HuH-7.5 (cell line): ENCODE measurements around the gene SLC2A5.

Experiments
- DNase-seq: peaks from one replicate; pipeline ENCODE4 v3.0.0; 2011; ENCODE audit warnings: low spot score

The SLC2A5 gene

GRCh38 chr1:9061252-9061960 lies 8.0 kb downstream of the SLC2A5 start:
- no peak for DNase-seq

GRCh38 chr1:9059891-9060744 lies 9.3 kb downstream of the SLC2A5 start:
- no peak for DNase-seq

GRCh38 chr1:9058465-9058864 lies 11.0 kb downstream of the SLC2A5 start:
- no peak for DNase-seq

GRCh38 chr1:9057851-9058250 lies 11.6 kb downstream of the SLC2A5 start:
- DNase-seq, result no peak

- no peak for DNase-seq
Observed at GRCh38 chr1:9052272-9053049, 17.0 kb downstream of the SLC2A5 start.

- no peak for DNase-seq
Observed at GRCh38 chr1:9051379-9051778, 18.1 kb downstream of the SLC2A5 start.

GRCh38 chr1:9050803-9051202 lies 18.6 kb downstream of the SLC2A5 start:
- no peak for DNase-seq

- no peak for DNase-seq
Observed at GRCh38 chr1:9048551-9048950, 20.9 kb downstream of the SLC2A5 start.

GRCh38 chr1:9047019-9047418 lies 22.4 kb downstream of the SLC2A5 start:
- DNase-seq, result no peak

GRCh38 chr1:9045861-9046510 lies 23.4 kb downstream of the SLC2A5 start:
- DNase-seq, result no peak

- DNase-seq, result no peak
Observed at GRCh38 chr1:9044236-9044635, 25.2 kb downstream of the SLC2A5 start.

GRCh38 chr1:9042272-9042671 lies 27.2 kb downstream of the SLC2A5 start:
- DNase-seq, result no peak

GRCh38 chr1:9041116-9041779 lies 28.2 kb downstream of the SLC2A5 start:
- no peak for DNase-seq

GRCh38 chr1:9040659-9041030 lies 28.8 kb downstream of the SLC2A5 start:
- DNase-seq, result no peak

- DNase-seq, result no peak
Observed at GRCh38 chr1:9039761-9040658, 29.4 kb downstream of the SLC2A5 start.

GRCh38 chr1:9038881-9039760 lies 30.3 kb downstream of the SLC2A5 start:
- no peak for DNase-seq

- DNase-seq, result no peak
Observed at GRCh38 chr1:9038338-9038650, 31.1 kb downstream of the SLC2A5 start.

GRCh38 chr1:9037476-9038337 lies 31.7 kb downstream of the SLC2A5 start:
- DNase-seq, result no peak

- no peak for DNase-seq
Observed at GRCh38 chr1:9035226-9035625, 34.2 kb downstream of the SLC2A5 start.
